DMS53 (cell line): ENCODE measurements around the gene GPR89B.
"Not testable (repeated sequence)": the region's sequence is repeated elsewhere in the genome, so short reads cannot be mapped to it uniquely, and the experiment has no call there.

Experiments
- DNase-seq: peaks from one replicate; lab custom pipeline; 2025; lab: John Stamatoyannopoulos, UW

GPR89B gene

GRCh38 chr1:147940456-147940855 is 12.2 kb downstream of the GPR89B start:
- DNase-seq = not testable (repeated sequence)

GRCh38 chr1:147942563-147942962 is 14.3 kb downstream of the GPR89B start:
- not testable (repeated sequence) for DNase-seq

GRCh38 chr1:147949517-147949916 is 21.3 kb downstream of the GPR89B start:
- not testable (repeated sequence) for DNase-seq

GRCh38 chr1:147958906-147959305 is 30.7 kb downstream of the GPR89B start:
- not testable (repeated sequence) for DNase-seq

GRCh38 chr1:147959680-147960079 is 31.5 kb downstream of the GPR89B start:
- DNase-seq = not testable (repeated sequence)

- not testable (repeated sequence) for DNase-seq
Observed at GRCh38 chr1:147964575-147964974, 36.4 kb downstream of the GPR89B start.

- DNase-seq = not testable (repeated sequence)
Observed at GRCh38 chr1:147966657-147967056, 38.4 kb downstream of the GPR89B start.

- DNase-seq = peak; percentile 17
Observed at GRCh38 chr1:147978896-147979651, 50.9 kb downstream of the GPR89B start.

- peak; percentile 62 for DNase-seq
Observed at GRCh38 chr1:147985374-147985773, 57.2 kb downstream of the GPR89B start.

- not testable (repeated sequence) for DNase-seq
Observed at GRCh38 chr1:147987893-147988292, 59.7 kb downstream of the GPR89B start.

- DNase-seq = not testable (repeated sequence)
Observed at GRCh38 chr1:147992916-147993315, 64.7 kb downstream of the GPR89B start.

GRCh38 chr1:147993400-147993799 is 65.2 kb downstream of the GPR89B start:
- DNase-seq = not testable (repeated sequence)

GRCh38 chr1:147993825-147994615 is 65.8 kb downstream of the GPR89B start:
- DNase-seq = not testable (repeated sequence)

GRCh38 chr1:147996088-147996487 is 67.9 kb downstream of the GPR89B start:
- not testable (repeated sequence) for DNase-seq

GRCh38 chr1:148007724-148008123 is 79.5 kb downstream of the GPR89B start:
- DNase-seq = not testable (repeated sequence)

GRCh38 chr1:148010527-148010926 is 82.3 kb downstream of the GPR89B start:
- DNase-seq = no peak

- DNase-seq = not testable (repeated sequence)
Observed at GRCh38 chr1:148013177-148014144, 85.2 kb downstream of the GPR89B start.

- DNase-seq = not testable (repeated sequence)
Observed at GRCh38 chr1:148014289-148015200, 86.3 kb downstream of the GPR89B start.

GRCh38 chr1:148024918-148025317 is 96.7 kb downstream of the GPR89B start:
- DNase-seq = not testable (repeated sequence)

GRCh38 chr1:148027004-148027403 is 98.8 kb downstream of the GPR89B start:
- not testable (repeated sequence) for DNase-seq

GRCh38 chr1:148032247-148032646 is 104.0 kb downstream of the GPR89B start:
- DNase-seq = not testable (repeated sequence)
